Measurements from ENCODE around the gene PDP2.
A peak's percentile ranks its signal among the peaks of the same experiment; 100 is the strongest.

Gene PDP2, protein sequence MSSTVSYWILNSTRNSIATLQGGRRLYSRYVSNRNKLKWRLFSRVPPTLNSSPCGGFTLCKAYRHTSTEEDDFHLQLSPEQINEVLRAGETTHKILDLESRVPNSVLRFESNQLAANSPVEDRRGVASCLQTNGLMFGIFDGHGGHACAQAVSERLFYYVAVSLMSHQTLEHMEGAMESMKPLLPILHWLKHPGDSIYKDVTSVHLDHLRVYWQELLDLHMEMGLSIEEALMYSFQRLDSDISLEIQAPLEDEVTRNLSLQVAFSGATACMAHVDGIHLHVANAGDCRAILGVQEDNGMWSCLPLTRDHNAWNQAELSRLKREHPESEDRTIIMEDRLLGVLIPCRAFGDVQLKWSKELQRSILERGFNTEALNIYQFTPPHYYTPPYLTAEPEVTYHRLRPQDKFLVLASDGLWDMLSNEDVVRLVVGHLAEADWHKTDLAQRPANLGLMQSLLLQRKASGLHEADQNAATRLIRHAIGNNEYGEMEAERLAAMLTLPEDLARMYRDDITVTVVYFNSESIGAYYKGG

DNA sequence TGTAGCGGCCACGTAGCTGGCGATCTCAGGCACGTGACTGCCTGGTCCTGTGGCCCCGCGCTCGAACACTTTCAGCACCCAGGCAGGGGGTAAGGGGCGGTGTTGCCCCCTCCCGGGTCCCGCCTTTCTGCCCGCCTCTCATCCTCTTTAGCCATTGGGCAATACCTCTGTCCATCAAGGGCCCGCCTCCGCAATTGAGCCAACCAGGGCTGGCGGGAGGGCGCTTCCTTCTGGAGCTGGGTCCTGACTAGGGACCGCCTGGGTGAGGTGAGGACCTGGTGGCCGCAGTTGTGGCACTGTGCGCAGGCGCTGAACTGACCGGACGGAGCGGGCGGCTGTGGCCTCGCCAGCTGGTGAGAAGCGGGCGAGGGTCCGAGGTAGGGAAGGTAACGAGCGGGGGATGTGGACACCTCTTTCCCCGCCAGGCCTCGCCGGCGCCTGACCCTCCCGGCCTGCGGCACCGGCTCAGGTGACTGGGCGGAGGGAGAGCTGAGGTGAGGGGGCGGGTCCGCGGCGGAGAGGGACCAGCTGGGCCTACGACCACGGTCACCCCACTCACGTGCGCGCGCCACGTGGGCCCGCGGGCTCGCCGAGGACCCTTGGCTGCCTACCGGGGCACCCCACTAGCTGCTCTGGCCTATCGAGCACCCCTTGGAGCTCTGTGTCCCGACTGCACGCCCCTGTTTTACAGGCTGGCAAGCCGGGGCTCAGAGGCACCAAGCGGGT lies at the start of gene PDP2:
Gene PDP2, plus strand, starts transcription at position 228 of the 726 bp plus-strand sequence. CDS start 3,770 bp downstream, outside the sequence.
- FAIRE-seq, result peak; percentile 83
- DNase-seq (ENCODE audit: insufficient read length, low spot score), result peak; percentile 98

DNA sequence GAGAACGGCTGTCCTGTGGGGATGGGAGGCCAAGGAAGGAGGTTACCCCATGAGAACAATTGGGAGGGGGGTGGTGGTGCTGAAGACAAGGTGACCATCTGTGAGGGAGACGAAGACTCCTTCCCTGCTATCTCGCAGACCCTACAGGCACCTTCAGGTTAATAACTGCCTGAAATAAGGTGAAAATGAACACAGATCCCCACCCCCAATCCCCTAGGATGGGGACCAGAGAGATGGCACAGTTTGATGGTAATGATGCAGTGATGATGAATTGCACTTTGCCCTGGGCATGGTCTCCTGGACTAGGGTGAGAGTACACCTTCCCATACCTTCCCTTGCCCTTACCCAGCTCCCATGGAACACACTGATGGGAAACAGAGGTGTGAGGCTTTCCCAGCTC lies 48.1 kb upstream of the PDP2 start:
- DNase-seq (ENCODE audit: insufficient read length, low spot score) (no peak), FAIRE-seq (peak; percentile 48)

DNA sequence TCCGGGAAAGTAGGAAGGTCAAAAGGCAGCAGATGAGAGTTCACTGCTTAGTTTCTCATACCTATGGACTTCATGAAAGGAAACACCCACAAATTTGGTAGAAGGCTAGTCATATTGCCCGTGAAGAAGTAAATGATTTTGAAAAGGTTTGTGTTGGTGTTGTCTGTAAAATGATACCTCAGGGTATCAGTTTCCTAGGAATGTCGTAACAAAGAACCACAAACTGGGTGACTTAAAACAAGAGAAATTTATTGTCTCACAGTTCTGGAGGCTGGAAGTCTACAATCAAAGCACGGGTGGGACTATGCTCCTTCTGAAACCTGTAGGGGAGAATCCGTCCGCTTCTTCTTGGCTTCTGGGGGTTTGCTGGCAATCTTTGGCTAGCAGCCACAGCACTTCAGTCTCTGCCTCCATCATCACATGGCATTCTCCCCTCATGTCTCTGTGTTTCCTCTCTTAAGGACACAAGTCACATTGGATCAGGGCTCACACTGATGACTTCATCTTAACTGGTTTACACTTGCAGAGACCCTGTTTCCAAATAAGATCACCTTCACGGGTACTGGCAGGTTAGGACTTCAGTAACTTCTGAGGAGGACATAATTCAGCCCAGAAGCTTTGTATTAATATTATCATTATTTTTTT lies 47.5 kb upstream of the PDP2 start:
- DNase-seq (ENCODE audit: insufficient read length, low spot score) (no peak), FAIRE-seq (peak; percentile 36)

DNA sequence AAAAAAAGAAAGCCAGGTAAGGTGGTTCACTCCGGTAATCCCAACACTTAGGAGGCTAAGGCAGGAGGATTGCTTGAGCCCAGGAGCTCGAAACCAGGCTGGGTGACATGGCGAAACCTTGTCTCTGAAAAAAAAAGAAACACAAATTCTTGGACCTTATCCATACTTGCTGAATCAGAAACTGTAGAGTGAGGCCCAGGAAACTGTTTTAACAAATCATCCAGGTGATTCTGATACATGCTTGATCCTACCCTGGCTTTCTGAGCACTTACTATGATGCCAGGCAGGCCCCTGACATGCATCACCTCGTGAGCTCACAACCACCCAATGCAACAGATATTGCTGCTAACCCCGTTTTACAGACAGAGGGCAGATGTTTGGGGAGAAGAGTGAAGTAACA lies 45.6 kb upstream of the PDP2 start:
- DNase-seq (ENCODE audit: insufficient read length, low spot score) (no peak), FAIRE-seq (no peak)

DNA sequence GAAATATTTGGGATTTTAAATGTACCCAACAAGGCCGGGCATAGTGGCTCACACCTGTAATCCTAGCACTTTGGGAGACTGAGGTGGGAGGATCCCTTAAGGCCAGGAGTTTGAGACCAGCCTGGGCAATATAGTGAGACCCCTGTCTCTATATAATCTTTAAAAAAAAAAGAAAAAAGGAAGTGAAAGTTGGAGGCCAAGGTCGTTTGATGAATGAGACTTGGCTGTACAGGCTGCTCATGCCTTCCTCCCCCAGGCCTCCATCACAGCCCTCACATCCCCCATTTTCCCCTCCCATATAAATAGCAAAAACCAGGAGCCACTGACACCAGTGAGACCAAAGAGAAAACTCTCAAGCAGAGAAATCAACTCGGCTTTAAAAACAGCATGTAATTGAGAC lies 39.4 kb upstream of the PDP2 start:
- DNase-seq (ENCODE audit: insufficient read length, low spot score) (no peak), FAIRE-seq (no peak)

DNA sequence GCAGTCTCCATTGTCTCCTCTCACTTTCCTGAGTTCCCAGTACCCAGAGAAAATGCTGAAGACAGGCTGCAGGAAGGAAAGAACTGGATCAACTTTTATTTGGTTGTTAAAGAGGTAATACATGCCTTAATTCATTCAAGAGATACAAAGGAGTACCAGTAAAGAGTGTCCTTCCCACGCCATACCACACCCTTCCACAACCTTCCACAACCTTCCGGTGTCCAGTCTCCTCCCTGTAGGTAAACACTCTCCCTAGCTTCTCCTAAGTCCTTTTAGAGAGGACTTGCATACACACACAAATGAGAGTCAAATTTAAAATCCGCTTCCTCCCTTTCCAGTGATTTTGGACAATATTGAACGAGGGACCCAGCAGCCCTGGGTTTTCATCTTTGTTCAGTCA lies 38.9 kb upstream of the PDP2 start:
- no peak for DNase-seq (ENCODE audit: insufficient read length, low spot score)

DNA sequence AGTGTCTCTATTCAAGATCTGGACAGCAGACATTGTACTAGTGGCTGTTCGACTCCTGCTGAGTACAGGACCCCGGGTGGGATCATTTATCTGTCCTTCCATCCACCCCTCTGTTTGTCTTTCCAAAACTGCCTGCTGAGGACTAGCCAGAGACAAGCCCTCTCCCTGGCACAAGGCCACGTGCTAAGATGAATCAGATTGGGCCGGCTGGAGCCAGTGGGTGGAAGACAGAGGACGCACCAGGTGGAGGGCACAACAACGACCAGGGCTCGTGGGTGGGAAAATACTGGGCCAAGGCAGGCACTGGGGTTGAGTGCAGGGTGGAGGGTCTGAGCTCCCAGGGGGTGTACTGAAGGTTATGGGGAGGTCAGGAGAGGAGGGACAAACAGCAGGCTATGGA lies 37.5 kb upstream of the PDP2 start:
- FAIRE-seq (no peak), DNase-seq (ENCODE audit: insufficient read length, low spot score) (no peak)

More for the DNA sequence above, 38.9 kb upstream of the PDP2 start:
- FAIRE-seq, result no peak

DNA sequence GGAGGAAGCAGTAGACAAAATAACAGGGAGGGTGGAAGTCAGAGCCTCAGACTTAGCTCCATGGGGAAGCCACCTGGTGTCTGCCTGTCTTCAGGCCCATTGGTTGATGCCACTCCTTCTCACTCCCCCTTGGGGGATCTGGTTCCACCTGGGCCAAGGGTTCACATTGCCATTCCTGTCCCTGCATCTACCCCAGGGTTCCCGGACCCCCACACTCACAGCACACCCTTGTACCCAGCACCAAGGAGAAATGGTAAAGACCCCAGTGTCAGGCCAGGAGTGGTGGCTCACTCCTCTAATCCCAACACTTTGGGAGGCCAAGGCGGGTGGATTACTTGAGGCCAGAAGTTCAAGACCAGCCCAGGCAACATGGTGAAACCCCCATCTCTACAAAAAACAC lies 37.1 kb upstream of the PDP2 start:
- FAIRE-seq (no peak), DNase-seq (ENCODE audit: insufficient read length, low spot score) (no peak)

DNA sequence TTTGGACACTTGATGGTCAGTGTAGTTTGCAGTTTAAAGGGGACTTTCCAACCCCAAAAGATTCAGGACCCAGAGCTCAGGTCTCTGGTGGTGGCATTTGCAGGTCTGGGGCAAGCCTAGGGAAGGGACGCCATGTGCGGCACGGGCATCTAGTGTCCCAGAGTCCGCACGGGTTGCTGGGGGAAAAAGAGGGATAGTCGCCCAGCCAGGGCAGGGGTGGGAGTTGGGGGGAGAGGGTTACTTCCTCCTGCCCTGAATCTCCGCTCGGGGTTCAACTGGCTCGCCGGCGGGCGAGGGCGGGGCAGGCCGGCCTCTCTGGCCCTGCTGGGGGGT lies 36.3 kb upstream of the PDP2 start:
- DNase-seq (ENCODE audit: insufficient read length, low spot score) (no peak), FAIRE-seq (no peak)

DNA sequence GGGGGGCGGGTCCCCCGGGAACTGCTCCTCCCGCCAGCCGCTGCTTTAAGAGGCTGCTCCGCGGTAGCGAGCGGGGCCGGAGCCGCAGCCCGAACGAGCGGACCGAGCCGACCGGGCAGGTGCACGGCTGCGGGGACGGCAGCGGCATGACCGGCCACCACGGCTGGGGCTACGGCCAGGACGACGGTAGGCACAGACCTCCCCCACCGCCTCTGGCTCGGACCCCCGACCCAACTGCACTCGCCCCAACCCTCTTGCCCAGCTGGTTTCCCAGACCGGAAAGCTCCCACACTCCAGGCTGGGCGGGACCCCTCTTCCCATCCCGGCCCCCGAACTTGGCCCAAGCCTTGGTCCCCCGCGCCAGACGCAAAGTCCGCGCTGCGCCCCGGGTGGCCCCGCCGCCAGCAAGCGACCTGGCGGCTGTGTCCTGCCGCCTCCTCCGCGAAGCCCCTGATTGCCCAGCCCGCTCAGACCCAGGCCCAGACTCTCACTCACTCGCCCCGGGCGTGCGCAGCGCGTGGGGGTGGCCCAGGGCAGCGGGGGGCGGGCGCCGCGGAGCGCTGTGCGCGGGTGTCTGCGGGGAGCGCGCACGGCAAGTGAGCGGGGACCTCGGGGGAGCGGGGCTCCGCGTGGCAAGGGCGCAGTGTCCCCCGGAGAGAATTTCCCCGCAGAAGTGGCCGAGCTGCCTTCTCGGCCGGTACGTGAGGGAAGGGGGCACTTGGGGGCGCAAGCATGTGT lies 35.8 kb upstream of the PDP2 start, which contains the start of gene CA7:
Gene CA7, plus strand, starts transcription at position 73 of the 738 bp plus-strand sequence. Its CDS starts 74 bp downstream, at position 147.
- no peak for FAIRE-seq

DNA sequence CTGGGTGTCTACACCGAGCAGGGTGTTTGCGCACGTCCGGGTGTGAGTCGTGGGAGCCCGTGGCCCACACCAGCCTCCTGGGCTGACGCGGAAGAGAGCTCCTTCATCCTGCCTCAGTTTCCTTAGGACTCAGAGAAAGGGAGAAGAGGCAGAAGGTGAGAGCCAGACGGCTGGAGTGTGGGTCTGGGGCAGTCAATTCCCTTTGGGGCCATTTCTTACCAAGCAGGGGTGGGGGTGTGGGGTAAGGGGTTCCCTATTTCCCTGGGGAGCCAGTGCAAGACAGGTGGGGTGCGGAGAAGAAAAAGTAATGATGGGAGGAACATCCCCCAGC lies 35.3 kb upstream of the PDP2 start:
- FAIRE-seq (no peak), DNase-seq (ENCODE audit: insufficient read length, low spot score) (no peak)

More for the DNA sequence above, 35.8 kb upstream of the PDP2 start, which contains the start of gene CA7:
- DNase-seq (ENCODE audit: insufficient read length, low spot score), result no peak

DNA sequence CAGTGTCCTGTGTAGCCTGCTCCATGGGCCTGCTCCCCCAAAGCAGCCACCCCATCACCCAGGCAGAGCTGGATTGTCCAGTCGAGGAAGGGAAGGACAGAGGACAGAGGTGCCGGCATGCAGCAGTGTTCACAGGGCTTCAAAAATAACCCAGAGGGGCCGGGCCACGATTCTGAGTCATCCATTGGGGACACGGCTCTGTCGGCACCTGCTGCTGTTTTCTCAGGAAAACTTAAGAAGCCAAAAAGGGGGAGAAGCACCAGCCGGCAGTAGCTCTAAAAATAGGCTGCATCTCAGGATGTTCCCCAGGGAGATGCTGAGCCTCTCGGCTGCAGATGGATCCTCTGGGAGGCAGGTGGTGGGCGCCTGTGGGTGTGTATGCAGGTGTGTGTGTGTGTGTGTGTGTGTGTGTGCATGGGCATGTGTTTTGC lies 34.5 kb upstream of the PDP2 start:
- FAIRE-seq (no peak), DNase-seq (ENCODE audit: insufficient read length, low spot score) (no peak)

DNA sequence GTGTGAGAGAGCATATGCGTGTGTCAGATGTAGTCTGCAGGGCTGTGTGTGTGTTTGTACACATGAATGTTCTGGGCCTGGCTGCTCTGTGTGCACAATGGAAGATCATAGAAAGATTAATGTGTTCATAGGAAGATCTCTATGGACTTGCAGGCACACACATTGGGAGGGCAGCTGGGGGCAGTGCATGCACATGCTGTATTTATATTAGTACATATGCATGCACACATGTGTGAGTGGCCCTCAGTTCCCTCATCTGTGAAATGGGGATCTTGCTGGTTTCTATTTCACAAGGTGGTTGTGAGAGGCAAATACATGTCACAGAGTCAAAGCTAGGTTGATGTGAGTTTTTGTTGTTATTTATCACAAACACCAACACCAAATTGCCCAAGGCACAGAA lies 34.0 kb upstream of the PDP2 start:
- DNase-seq (ENCODE audit: insufficient read length, low spot score) (no peak), FAIRE-seq (no peak)

DNA sequence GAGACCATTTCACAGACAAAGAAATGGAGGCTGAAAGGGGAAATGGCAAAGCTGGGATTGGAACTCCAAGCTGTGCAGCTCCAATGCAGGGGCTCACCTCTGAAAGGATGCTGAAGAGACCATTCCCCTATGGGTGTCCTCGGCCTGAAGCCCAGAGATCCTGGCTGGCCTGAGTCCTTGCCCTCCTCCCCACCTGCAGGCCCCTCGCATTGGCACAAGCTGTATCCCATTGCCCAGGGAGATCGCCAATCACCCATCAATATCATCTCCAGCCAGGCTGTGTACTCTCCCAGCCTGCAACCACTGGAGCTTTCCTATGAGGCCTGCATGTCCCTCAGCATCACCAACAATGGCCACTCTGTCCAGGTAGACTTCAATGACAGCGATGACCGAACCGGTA lies 33.5 kb upstream of the PDP2 start:
- DNase-seq (ENCODE audit: insufficient read length, low spot score) (no peak), FAIRE-seq (peak; percentile 48)

DNA sequence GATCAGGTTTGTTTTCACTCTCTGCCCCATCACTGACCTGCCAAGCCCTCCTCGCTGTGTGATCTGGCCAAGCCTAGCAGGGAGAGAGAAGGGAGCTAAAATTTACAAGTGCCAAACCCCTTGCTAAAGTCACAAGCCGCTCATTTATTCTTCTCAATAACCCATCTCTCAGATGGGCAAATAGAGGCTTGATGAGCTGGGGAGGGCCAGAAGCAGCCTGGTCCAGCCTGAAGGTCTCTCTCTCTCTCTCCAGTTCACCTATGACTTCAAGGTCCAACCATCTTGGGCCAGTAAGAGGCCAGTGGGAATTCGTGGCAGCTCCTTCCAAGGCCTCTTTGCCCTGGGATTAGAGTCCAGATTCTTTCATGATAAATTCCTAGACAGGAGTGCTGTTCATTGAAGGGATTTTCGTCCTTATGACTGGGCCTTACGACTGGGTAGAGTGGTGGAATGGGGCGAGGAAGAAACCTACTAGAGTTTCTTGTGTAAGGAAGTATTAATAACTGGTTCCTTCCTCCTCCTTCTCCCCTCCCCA lies 32.7 kb upstream of the PDP2 start:
- FAIRE-seq (no peak), DNase-seq (ENCODE audit: insufficient read length, low spot score) (no peak)

DNA sequence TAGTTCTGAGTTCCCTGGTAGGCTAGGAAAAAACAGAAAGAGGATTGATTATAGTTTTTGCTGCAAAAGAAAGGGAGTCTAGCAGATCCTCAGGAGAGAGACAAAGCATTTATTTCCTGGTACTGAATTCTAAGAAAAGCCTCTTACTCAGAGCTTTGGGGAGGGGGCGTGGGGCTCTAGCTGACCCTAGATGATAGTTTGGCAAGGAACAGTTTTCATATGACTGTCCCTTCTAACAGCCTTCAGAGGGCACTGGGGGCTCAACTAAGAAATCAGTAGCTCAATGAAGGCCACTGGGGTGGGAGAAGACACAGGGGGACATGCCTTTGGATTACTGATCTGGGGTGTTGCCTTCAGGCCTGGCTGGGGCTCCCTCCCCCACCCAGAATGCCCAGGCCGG lies 32.1 kb upstream of the PDP2 start:
- DNase-seq (ENCODE audit: insufficient read length, low spot score) (no peak), FAIRE-seq (no peak)

DNA sequence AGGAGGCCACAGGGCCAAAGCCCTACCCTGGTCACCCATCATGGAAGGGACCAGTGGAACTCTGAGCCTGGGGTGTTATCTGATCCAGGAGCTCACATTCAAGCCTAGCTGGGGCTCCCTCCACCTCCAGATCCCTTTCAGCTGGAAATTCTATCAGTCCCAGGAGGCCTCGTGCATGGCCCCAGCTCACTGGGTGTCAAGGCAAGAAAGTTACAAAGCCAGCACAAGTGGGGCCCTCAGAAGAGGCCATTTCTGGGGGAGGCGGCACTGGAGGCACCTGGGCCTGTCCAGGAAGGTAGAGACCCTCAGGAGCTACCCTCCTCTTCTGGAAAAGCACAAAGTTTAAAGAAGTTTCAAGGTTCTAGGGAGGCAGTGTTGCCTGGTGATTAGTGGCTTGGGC lies 31.3 kb upstream of the PDP2 start:
- DNase-seq (ENCODE audit: insufficient read length, low spot score) (no peak), FAIRE-seq (no peak)

DNA sequence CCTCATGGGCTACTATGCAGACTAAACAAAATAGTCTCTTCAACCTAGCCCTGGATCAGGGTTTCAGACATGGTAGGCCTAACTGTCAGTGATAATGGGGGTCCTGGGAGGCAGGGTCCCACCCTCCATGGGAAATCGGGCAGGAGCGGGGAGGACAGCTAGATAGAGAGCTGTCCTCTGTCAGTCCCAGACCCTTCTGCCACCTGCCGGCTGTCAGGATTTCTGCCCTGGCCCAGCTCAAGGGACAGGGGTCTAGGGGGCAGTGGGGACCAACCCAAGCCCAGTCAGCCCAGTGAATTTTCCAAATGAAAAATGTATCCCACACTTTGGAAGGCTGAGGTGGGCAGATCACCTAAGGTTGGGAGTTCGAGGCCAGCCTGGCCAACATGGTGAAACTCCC lies 30.8 kb upstream of the PDP2 start:
- FAIRE-seq (peak; percentile 40), DNase-seq (ENCODE audit: insufficient read length, low spot score) (no peak)

DNA sequence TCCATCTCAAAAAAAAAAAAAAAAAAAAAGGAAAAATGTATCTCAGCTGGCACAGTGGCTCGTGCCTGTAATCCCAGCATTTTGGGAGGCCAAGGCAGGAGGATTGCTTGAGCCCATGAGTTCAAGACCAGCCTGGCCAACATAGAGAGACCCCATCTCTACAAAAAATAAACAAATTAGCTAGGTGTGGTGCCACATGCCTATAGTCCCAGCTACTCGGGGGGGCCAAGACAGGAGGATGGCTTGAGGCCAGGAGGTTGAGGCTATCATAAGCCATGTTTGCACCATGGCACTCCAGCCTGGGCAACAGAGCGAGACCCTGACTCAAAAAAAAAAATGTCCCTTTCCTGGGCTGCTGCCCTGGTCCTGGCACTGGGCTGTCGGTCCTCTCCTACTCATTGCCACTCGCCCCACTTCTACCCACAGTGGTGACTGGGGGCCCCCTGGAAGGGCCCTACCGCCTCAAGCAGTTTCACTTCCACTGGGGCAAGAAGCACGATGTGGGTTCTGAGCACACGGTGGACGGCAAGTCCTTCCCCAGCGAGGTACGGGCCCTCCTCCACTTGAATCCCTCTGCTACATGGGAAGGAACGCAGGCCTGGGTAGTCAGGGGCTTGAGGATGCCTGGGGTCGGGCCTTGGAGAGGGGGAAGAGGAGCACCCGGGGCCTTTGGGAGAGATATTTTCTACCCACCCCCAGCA lies 30.1 kb upstream of the PDP2 start:
- DNase-seq (ENCODE audit: insufficient read length, low spot score) (no peak), FAIRE-seq (no peak)

Measured in HTR-8/SVneo (cell line).